ENCODE data around the gene MCF2L2.

The MCF2L2 gene

GRCh38 chr3:183327343-183327742 is 101.1 kb downstream of the MCF2L2 start:
- no peak for DNase-seq (ENCODE audit: low spot score)

GRCh38 chr3:183324083-183324482 is 104.3 kb downstream of the MCF2L2 start:
- DNase-seq (ENCODE audit: low spot score): no peak

- DNase-seq (ENCODE audit: low spot score): no peak
Observed at GRCh38 chr3:183319371-183319770, 109.0 kb downstream of the MCF2L2 start.

- no peak for DNase-seq (ENCODE audit: low spot score)
Observed at GRCh38 chr3:183318877-183319276, 109.5 kb downstream of the MCF2L2 start.

DNA sequence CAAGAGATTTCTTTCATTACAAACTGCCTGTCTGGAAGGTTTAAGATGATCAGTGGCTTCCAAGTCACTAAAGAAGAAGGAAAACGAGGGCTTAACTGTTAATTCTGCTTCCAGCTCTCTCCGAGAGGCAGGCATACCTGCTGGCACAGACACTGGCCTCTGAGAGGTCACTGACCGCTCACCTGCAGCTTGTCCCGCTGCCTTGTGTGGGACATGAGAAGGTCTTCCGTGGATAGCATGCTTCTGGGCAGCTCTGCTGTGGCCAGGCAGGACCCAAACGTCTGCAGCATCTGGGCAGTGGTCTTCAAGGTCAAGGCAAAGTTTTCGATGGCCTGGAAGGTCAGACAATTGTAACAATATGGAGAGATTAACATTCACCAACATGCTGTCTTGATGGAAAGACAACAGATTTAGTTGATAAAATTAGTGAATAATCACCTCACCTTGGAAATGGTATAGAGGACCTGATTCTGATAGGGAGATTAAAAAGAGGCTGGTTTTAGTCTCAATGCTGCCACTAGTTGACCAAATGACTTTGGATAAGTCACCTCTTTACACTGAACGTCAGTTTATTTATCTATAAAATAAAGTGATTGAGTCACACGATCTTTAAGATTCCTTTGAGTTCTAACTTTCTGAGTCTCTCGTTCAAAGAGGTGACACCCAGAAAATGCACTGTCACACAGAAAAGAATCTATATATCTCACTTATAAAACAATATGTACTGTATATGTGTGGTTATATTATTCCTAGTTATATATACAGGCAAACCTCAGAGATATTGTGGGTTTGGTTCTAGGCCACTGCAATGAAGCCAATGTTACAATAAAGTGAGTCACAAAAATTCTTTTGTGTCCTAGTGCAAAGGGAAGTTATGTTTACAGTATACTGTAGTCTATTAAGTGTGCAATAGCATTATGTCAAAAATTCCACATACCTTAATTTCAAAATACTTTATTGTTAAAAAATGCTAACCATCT is 110.2 kb downstream of the MCF2L2 start:
- no peak for DNase-seq (ENCODE audit: low spot score)

DNA sequence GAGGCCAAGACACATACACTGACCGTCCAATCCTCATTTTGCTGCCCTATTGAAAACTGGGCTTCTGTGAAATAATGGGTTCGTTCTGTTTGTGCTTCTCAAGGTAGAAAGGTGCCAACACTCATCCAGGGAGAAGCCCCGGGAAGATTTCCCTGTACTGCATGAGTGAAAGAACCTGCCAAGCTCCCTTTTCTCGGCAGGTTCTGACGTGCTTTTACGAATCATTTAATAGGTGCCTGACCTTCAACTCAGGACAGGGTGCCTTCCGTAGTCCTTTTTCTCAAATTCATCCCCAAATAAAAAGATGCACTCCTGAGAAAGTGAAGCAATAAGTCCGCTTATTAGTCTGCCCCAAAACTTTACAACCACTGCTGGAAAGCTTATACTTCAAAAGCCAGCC is 111.1 kb downstream of the MCF2L2 start:
- no peak for DNase-seq (ENCODE audit: low spot score)

DNA sequence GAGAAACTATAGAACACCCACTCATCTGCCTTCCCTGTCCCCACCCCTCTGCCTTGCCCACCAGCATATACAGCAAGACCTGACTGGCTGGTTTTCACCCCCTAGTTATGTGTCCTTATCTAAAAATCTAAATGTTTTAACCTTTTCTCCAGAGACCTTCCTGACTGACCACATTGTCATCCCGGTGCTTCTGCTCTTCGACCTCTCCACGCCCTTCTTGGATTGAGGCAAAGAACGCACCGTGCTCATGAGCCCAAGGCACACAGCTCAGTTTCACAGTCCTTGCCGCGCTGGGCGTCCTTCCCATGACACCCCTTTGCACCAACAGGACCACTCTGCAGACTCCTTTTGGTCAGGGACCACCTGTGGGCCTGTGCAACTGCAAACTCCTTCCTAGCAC is 112.7 kb downstream of the MCF2L2 start:
- no peak for DNase-seq (ENCODE audit: low spot score)

- no peak for DNase-seq (ENCODE audit: low spot score)
Observed at GRCh38 chr3:183313764-183314163, 114.7 kb downstream of the MCF2L2 start.

- no peak for DNase-seq (ENCODE audit: low spot score)
Observed at GRCh38 chr3:183313351-183313750, 115.1 kb downstream of the MCF2L2 start.

DNA sequence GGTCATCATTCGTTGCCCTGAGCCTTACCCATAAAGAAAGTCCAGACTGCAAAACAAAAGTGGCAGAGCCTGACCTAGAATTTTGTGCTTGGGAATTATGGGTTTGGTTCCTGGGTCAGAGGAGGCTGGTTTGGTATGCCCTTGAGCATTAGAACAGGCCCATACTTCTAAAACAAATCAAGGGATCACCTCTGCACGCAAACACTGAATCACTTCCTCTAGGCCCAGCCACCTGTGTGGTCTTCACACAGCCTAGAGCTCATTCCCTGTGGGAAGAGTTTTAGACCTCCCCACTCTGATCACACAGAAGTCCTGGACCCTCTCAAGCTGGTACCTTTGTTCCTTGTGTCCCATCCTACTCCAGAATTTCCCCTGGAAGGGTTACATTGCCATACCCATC is 116.0 kb downstream of the MCF2L2 start:
- DNase-seq (ENCODE audit: low spot score): no peak

GRCh38 chr3:183310936-183311335 is 117.5 kb downstream of the MCF2L2 start:
- no peak for DNase-seq (ENCODE audit: low spot score)

GRCh38 chr3:183309276-183309675 is 119.1 kb downstream of the MCF2L2 start:
- DNase-seq (ENCODE audit: low spot score): no peak

- no peak for DNase-seq (ENCODE audit: low spot score)
Observed at GRCh38 chr3:183308751-183309150, 119.7 kb downstream of the MCF2L2 start.

GRCh38 chr3:183307749-183308148 is 120.7 kb downstream of the MCF2L2 start:
- DNase-seq (ENCODE audit: low spot score): no peak

GRCh38 chr3:183306798-183307671 is 121.4 kb downstream of the MCF2L2 start:
- peak; percentile 27 for DNase-seq (ENCODE audit: low spot score)

DNA sequence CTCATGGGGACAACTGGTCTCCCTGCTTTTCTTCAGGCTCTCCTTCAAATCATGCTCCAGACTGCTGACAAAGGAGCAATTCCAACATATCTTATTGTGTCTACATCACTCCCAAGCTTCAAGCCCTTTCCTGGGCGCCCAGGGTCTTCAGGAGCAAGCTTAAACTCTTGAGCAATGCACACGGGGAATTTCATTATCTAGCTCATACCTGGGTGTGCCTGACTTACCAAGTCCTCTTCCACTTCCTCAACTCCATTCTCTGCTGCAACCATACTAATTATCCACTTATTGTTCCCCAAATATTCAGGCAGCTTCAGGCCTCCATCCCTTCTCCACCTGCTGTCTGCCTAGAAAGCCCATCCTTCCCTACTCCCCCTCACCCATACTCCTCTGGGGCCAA is 124.7 kb downstream of the MCF2L2 start:
- DNase-seq (ENCODE audit: low spot score): no peak

GRCh38 chr3:183301937-183302580 is 126.4 kb downstream of the MCF2L2 start:
- DNase-seq (ENCODE audit: low spot score): no peak

- no peak for DNase-seq (ENCODE audit: low spot score)
Observed at GRCh38 chr3:183300996-183301562, 127.3 kb downstream of the MCF2L2 start.

- no peak for DNase-seq (ENCODE audit: low spot score)
Observed at GRCh38 chr3:183299976-183300375, 128.4 kb downstream of the MCF2L2 start.

DNA sequence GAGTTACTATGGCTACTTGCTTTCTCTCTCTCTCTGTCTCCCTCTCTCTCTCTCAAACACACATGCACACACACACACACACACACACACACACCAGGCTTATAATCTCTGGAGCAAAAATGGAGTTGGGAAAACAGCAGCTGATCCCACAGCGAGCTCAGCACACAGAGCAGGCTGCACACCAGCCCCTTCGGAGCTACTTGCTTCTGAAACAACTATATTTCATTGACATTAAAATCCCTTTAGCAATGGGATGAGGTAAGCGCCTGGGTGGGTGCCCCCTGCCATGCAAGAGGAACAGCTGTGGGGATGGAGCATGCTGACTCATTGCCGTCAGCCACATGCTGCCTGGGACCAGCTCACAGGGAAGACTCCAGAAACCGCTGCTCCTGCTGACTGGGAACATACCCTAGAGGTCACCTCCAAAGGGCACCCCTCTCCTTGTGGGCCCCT is 129.7 kb downstream of the MCF2L2 start:
- no peak for DNase-seq (ENCODE audit: low spot score)

- no peak for DNase-seq (ENCODE audit: low spot score)
Observed at GRCh38 chr3:183296944-183297343, 131.5 kb downstream of the MCF2L2 start.

DNA sequence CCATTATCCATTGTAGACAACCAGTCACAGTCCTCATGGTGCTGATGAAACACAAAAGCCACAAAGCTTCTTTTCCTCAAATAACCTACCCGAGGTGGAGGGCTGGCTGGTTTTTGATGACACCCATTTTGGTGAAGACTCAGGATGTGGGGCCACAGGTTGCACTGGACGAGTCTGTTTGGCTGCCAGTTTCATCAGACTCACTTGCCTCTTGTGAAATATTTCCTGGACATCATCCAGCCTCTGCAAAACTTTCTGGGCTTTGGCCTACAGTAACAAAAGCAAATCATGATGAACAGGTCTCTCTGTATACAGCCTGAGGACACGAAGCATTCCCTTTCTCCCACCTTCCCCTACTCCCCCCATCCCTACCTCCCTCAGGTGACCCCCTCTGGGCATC is 133.2 kb downstream of the MCF2L2 start:
- DNase-seq (ENCODE audit: low spot score): no peak
